H1 (cell line): ENCODE data around the gene SBF2. TPM values are rescaled to one million over a fixed set of nuclear protein-coding genes. Genes with fewer than 3 reads are reported as not detected.
A peak's percentile ranks its signal among the peaks of the same experiment; 100 is the strongest.

Experiments
- CTCF ChIA-PET: fragments of 300-600 bp; sonication (Branson Sonifier 250); formaldehyde crosslinking; loops from one replicate; lab custom pipeline; 2021; ENCODE audit not compliant: partially characterized antibody; lab: Charles Lee
- POLR2A ChIA-PET: fragments of 300-600 bp; sonication (Branson Sonifier 250); formaldehyde crosslinking; loops from one replicate; lab custom pipeline; 2021; ENCODE audit warnings: inconsistent platforms; ENCODE audit not compliant: partially characterized antibody; lab: Charles Lee
- DNase-seq, 2 experiments: peaks; one replicate each; pipeline versions ENCODE4 v3.0.0 to v3.0.0-alpha.2; 2010 to 2022; ENCODE audit warnings: low spot score in 2 of 2, low read depth in 1 of 2, mixed read lengths in 1 of 2
- FAIRE-seq: peaks from 2 replicates; lab custom pipeline; 2011; peaks lifted over from hg19 to GRCh38; lab: Jason Lieb, UNC
- H2AFZ ChIP-seq: 2 replicates; pipeline ENCODE4 v1.8.1; 2012; ENCODE audit warnings: low read length, inconsistent platforms
- H2AK5ac ChIP-seq: 2 replicates; pipeline ENCODE4 v1.6.1; 2013; ENCODE audit warnings: low read depth, low read length
- H2BK120ac ChIP-seq: replicated peaks from 2 replicates; pipeline ENCODE3; 2013; ENCODE audit warnings: low read depth, low read length, inconsistent platforms
- H2BK12ac ChIP-seq: 2 replicates; pipeline ENCODE4 v1.6.1; 2013; ENCODE audit warnings: low read depth, low read length
- H2BK15ac ChIP-seq: 2 replicates; pipeline ENCODE4 v1.6.1; 2013; ENCODE audit warnings: low read length
- H2BK20ac ChIP-seq: 2 replicates; pipeline ENCODE4 v1.6.1; 2013; ENCODE audit warnings: low read length
- H2BK5ac ChIP-seq: 2 replicates; pipeline ENCODE4 v1.6.1; 2013; ENCODE audit warnings: low read depth, low read length
- H3K14ac ChIP-seq: 2 replicates; pipeline ENCODE4 v1.6.1; 2013; ENCODE audit warnings: inconsistent platforms; ENCODE audit not compliant: insufficient read length
- H3K18ac ChIP-seq: 2 replicates; pipeline ENCODE4 v1.6.1; 2013; ENCODE audit warnings: low read length; ENCODE audit errors: extremely low read depth
- H3K23ac ChIP-seq: 2 replicates; pipeline ENCODE4 v1.6.1; 2013; ENCODE audit warnings: inconsistent platforms; ENCODE audit not compliant: insufficient read length
- H3K23me2 ChIP-seq: 2 replicates; pipeline ENCODE4 v1.6.1; 2013; ENCODE audit warnings: low read depth, low read length
- H3K27ac ChIP-seq: 2 replicates; pipeline ENCODE4 v1.6.1; 2011; ENCODE audit warnings: low read depth, low read length, inconsistent platforms
- H3K27me3 ChIP-seq, 4 experiments: replicated peaks in 1 of 4; 1 replicate in 1 of 4; 2 replicates in 3 of 4; pipeline versions ENCODE4 v1.6.1 to v1.8.1; 2011 to 2013; ENCODE audit warnings: low read length in 3 of 4, mild to moderate bottlenecking in 3 of 4, inconsistent platforms in 2 of 4, mixed read lengths in 2 of 4, moderate library complexity in 1 of 4; ENCODE audit not compliant: control insufficient read depth in 3 of 4, insufficient read depth in 3 of 4; ENCODE audit errors: extremely low read depth in 1 of 4
- H3K36me3 ChIP-seq, 4 experiments: 2 replicates each; pipeline versions ENCODE4 v1.6.1 to v1.8.1; 2011 to 2013; ENCODE audit warnings: mild to moderate bottlenecking in 4 of 4, low read length in 3 of 4, moderate library complexity in 2 of 4, control low read depth in 1 of 4, inconsistent platforms in 1 of 4; ENCODE audit not compliant: insufficient read depth in 4 of 4, control insufficient read depth in 2 of 4
- H3K4ac ChIP-seq: replicated peaks from 2 replicates; pipeline ENCODE3; 2013; ENCODE audit warnings: low read length, low read depth, mixed read lengths, inconsistent platforms; ENCODE audit not compliant: insufficient read length
- H3K4me1 ChIP-seq, 4 experiments: replicated peaks in 1 of 4; 1 replicate in 1 of 4; 2 replicates in 3 of 4; pipeline versions ENCODE4 v1.6.1 to v1.8.1; 2011 to 2013; ENCODE audit warnings: low read length in 3 of 4, inconsistent platforms in 2 of 4, mixed read lengths in 1 of 4; ENCODE audit not compliant: insufficient read depth in 4 of 4, control insufficient read depth in 3 of 4
- H3K4me2 ChIP-seq, 2 experiments: 2 replicates each; pipeline versions ENCODE4 v1.6.1 to v1.8.1; 2011 to 2013; ENCODE audit warnings: low read depth in 2 of 2, low read length in 2 of 2, control low read depth in 1 of 2, inconsistent platforms in 1 of 2, mild to moderate bottlenecking in 1 of 2; ENCODE audit not compliant: insufficient read depth in 1 of 2
- H3K4me3 ChIP-seq, 4 experiments: fragments of 200-600, 300-600 bp in 1 of 4; sonication (generic), shearing (Covaris generic), sonication (Bioruptor Twin) in 1 of 4; 2 replicates each; pipeline versions ENCODE4 v1.5.1 to v1.8.1; 2011 to 2016; ENCODE audit warnings: low read length in 4 of 4, low read depth in 3 of 4, control low read depth in 2 of 4, inconsistent platforms in 2 of 4, mild to moderate bottlenecking in 2 of 4, mixed read lengths in 1 of 4, moderate library complexity in 1 of 4; ENCODE audit not compliant: insufficient read depth in 2 of 4; ENCODE audit errors: extremely low read depth in 1 of 4
- H3K56ac ChIP-seq: replicated peaks from 2 replicates; pipeline ENCODE3; 2013; ENCODE audit warnings: low read depth, mild to moderate bottlenecking, mixed read lengths, low read length, inconsistent platforms; ENCODE audit not compliant: insufficient read length
- H3K79me1 ChIP-seq: 2 replicates; pipeline ENCODE4 v1.6.1; 2013; ENCODE audit warnings: low read depth, low read length, control low read depth
- H3K79me2 ChIP-seq, 2 experiments: 2 replicates each; pipeline versions ENCODE4 v1.6.1 to v1.8.1; 2012 to 2013; ENCODE audit warnings: low read length in 2 of 2, mild to moderate bottlenecking in 2 of 2, inconsistent platforms in 1 of 2; ENCODE audit not compliant: insufficient read depth in 2 of 2, control insufficient read depth in 1 of 2
- H3K9ac ChIP-seq, 4 experiments: replicated peaks in 1 of 4; 1 replicate in 1 of 4; 2 replicates in 3 of 4; pipeline versions ENCODE4 v1.6.1 to v1.8.1; 2011 to 2013; ENCODE audit warnings: low read depth in 3 of 4, low read length in 3 of 4, control low read depth in 2 of 4, mild to moderate bottlenecking in 2 of 4, moderate library complexity in 2 of 4, inconsistent platforms in 1 of 4; ENCODE audit errors: extremely low read depth in 1 of 4
- H3K9me3 ChIP-seq, 2 experiments: 2 replicates each; pipeline versions ENCODE4 v1.6.1 to v1.8.1; 2012 to 2013; ENCODE audit warnings: mild to moderate bottlenecking in 2 of 2, moderate library complexity in 2 of 2, control low read depth in 1 of 2, inconsistent platforms in 1 of 2, low read depth in 1 of 2, low read length in 1 of 2, mixed read lengths in 1 of 2; ENCODE audit not compliant: insufficient read depth in 2 of 2
- H4K20me1 ChIP-seq, 2 experiments: replicated peaks in 1 of 2; 2 replicates each; pipeline versions ENCODE3 to v1.8.1; 2011 to 2013; ENCODE audit warnings: inconsistent platforms in 2 of 2, low read length in 2 of 2, mild to moderate bottlenecking in 1 of 2; ENCODE audit not compliant: insufficient read depth in 2 of 2, control insufficient read depth in 1 of 2
- H4K5ac ChIP-seq: 2 replicates; pipeline ENCODE4 v1.6.1; 2013; ENCODE audit warnings: low read length, low read depth, mixed read lengths, inconsistent platforms; ENCODE audit not compliant: insufficient read length
- H4K8ac ChIP-seq: 2 replicates; pipeline ENCODE4 v1.8.0; 2013; ENCODE audit warnings: mild to moderate bottlenecking, moderate library complexity, low read length, inconsistent platforms; ENCODE audit not compliant: insufficient read depth; ENCODE audit errors: extremely low read depth
- H4K91ac ChIP-seq: replicated peaks from 2 replicates; pipeline ENCODE3; 2013; ENCODE audit warnings: low read length, mixed read lengths, inconsistent platforms; ENCODE audit not compliant: insufficient read length
- CBX5 ChIP-seq: fragments of 300-800, 300-1000 bp; sonication (generic); IDR thresholded peaks from 2 replicates; pipeline ENCODE4 v1.7.1; 2016; ENCODE audit warnings: antibody characterized with exemption, low read length, low read depth
- CREB1 ChIP-seq: IDR thresholded peaks from 2 replicates; pipeline ENCODE4 v1.6.1; 2012; ENCODE audit warnings: inconsistent platforms
- JUND ChIP-seq: IDR thresholded peaks from 2 replicates; pipeline ENCODE4 v1.6.1; 2011; ENCODE audit warnings: mild to moderate bottlenecking, improper control_type of control experiment, low read length
- PHF8 ChIP-seq: fragments of 200-600 bp; sonication (generic); conservative IDR thresholded peaks from 2 replicates; pipeline ENCODE4 v1.7.1; 2012; ENCODE audit warnings: low read depth, mild to moderate bottlenecking, inconsistent platforms, low read length, moderate library complexity
- POLR2A ChIP-seq, 2 experiments: IDR thresholded peaks; 1 replicate in 1 of 2; 2 replicates in 1 of 2; pipeline ENCODE4 v1.6.1; 2011; ENCODE audit warnings: low read depth in 2 of 2, low read length in 2 of 2, mild to moderate bottlenecking in 2 of 2; ENCODE audit errors: control extremely low read depth in 1 of 2
- POLR2AphosphoS5 ChIP-seq: IDR thresholded peaks from 2 replicates; pipeline ENCODE4 v1.6.1; 2011; ENCODE audit warnings: low read depth, low read length
- RBBP5 ChIP-seq: IDR thresholded peaks from 2 replicates; pipeline ENCODE4 v1.7.1; 2012; ENCODE audit warnings: low read depth, mild to moderate bottlenecking, inconsistent platforms, low read length, moderate library complexity, borderline replicate concordance
- TAF1 ChIP-seq: IDR thresholded peaks from 2 replicates; pipeline ENCODE4 v1.6.1; 2011; ENCODE audit warnings: mild to moderate bottlenecking, low read depth, low read length
- TCF12 ChIP-seq: IDR thresholded peaks from 2 replicates; pipeline ENCODE4 v1.6.1; 2011; ENCODE audit warnings: low read depth, mild to moderate bottlenecking, low read length
- WGBS, 2 experiments: shearing (Covaris generic) in 1 of 2; methylation state at CpG; one replicate each; pipeline versions ENCODE4 v1.1.6 to v1.1.7; 2013 to 2015; ENCODE audit warnings: low lambda C conversion rate in 2 of 2, mixed read lengths in 2 of 2, inconsistent platforms in 1 of 2, low coverage in 1 of 2, missing lambda C conversion rate in 1 of 2; ENCODE audit not compliant: insufficient replicate concordance in 2 of 2, insufficient coverage in 1 of 2, insufficient read length in 1 of 2; ENCODE audit errors: extremely low coverage in 1 of 2, missing lambda C conversion rate in 1 of 2; 5-methylcytosine and 5-hydroxymethylcytosine counted together
- polyA plus RNA-seq, 7 experiments: library from polyadenylated mRNA; depleted of rRNA in 3 of 7; stranded (reverse) in 5 of 7; unstranded in 2 of 7; fragments of >200 nt in 5 of 7; fragments of 200-250 nt in 2 of 7; gene quantifications; 1 replicate in 5 of 7; 2 replicates in 1 of 7; 4 replicates in 1 of 7; pipeline versions ENCODE4 v1.2.1 to v1.2.3, GENCODE V29; 2011 to 2013; ENCODE audit warnings: missing spikeins in 2 of 7, mixed read lengths in 2 of 7
- total RNA-seq: library from RNA; stranded (reverse); fragmentation: NEBNext Ultra II Directional; extraction: Animal tissue kit (Norgen Biotek cat#: 25700); gene quantifications from 2 replicates; pipeline ENCODE4 v1.2.1, GENCODE V29; 2021
- TF ChIP-seq, protein P1 (sequence below): IDR thresholded peaks from 2 replicates; pipeline ENCODE4 v1.6.1; 2012; ENCODE audit warnings: inconsistent platforms
- TF ChIP-seq, protein P2 (sequence below): IDR thresholded peaks from 2 replicates; pipeline ENCODE4 v1.6.1; 2011; ENCODE audit warnings: low read depth, mild to moderate bottlenecking, low read length; ENCODE audit not compliant: insufficient read depth

SBF2 gene
- total and polyA plus RNA-seq, 2 of the 8 experiments (the other 6 are each of a cell fraction or from before 2014, with no cell fraction given) = 36.7 to 50.5 TPM

GRCh38 chr11:10044618-10045017 is 249.4 kb downstream of the SBF2 start:
- no peak overlapping the region for H3K4me2 ChIP-seq
- 84% methylated on average over 5 of the region's 5 CpGs; no CpG with 5 or more reads in 1 of the 2 experiments for WGBS, 2 experiments
- TF ChIP-seq, protein P1, sequence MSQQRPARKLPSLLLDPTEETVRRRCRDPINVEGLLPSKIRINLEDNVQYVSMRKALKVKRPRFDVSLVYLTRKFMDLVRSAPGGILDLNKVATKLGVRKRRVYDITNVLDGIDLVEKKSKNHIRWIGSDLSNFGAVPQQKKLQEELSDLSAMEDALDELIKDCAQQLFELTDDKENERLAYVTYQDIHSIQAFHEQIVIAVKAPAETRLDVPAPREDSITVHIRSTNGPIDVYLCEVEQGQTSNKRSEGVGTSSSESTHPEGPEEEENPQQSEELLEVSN = no peak
- TF ChIP-seq PHF8 (no peak), POLR2AphosphoS5 (peak; percentile 49; the same call in 1 of the 2 replicates), CREB1 (no peak), TCF12 (no peak), CBX5 (no peak), JUND (no peak), TAF1 (peak; percentile 66), RBBP5 (no peak), POLR2A (IDR thresholded peaks at IDR 0.05; ENCODE audit: control extremely low read depth in 1 of 2, low read depth in 2 of 2, low read length in 2 of 2) (peak in 1 of 2 experiments; percentile 48; a peak in 1 of 3 replicates)
- TF ChIP-seq, protein P2, sequence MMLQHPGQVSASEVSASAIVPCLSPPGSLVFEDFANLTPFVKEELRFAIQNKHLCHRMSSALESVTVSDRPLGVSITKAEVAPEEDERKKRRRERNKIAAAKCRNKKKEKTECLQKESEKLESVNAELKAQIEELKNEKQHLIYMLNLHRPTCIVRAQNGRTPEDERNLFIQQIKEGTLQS = no peak

More at GRCh38 chr11:10044618-10045017, 249.4 kb downstream of the SBF2 start:
- CTCF ChIA-PET = no interaction called here
- peak overlapping the region; percentile 89 for H3K27ac ChIP-seq
- peaks cover 0 to 7% (median 3%) of the 10 kb centered on the region in 4 experiments; a peak in 4 of 7 replicates for H3K4me1 ChIP-seq
- H3K18ac ChIP-seq = peak overlapping the region; percentile 73; the same call in 1 of the 2 replicates
- FAIRE-seq = peak; percentile 73
- H4K8ac ChIP-seq = no peak overlapping the region; the same call in 1 of the 2 replicates
- no peak overlapping the region for H3K14ac ChIP-seq
- peak overlapping the region; percentile 21; the same call in 1 of the 2 replicates for H2BK12ac ChIP-seq
- no peak overlapping the region for H3K56ac ChIP-seq
- no peak overlapping the region for H4K5ac ChIP-seq
- no peaks in the 10 kb centered on the region for H3K36me3 ChIP-seq
- 0 out of 4 replicates have a peak, but pooled peaks cover 0 to 4% of the 10 kb centered on the region in 2 experiments for H3K79me2 ChIP-seq
- peak overlapping the region in 2 of 4 experiments; percentile 35 to 38; a peak in 3 of 7 replicates for H3K9ac ChIP-seq
- H2AFZ ChIP-seq = 0 out of 2 replicates have a peak overlapping the region, but pooled peaks have one; percentile 2
- POLR2A ChIA-PET = no interaction called here
- H3K4me3 ChIP-seq = peak overlapping the region in 1 of 4 experiments; percentile 42; a peak in 3 of 8 replicates
- peak overlapping the region; percentile 83; the same call in 1 of the 2 replicates for H2AK5ac ChIP-seq
- H3K4ac ChIP-seq = no peak overlapping the region
- no peak overlapping the region for H3K23ac ChIP-seq
- no peaks in the 10 kb centered on the region for H3K27me3 ChIP-seq
- no peak for DNase-seq
- no peaks in the 10 kb centered on the region for H3K23me2 ChIP-seq
- peak overlapping the region; percentile 12 for H4K91ac ChIP-seq
- peak overlapping the region; percentile 96 for H2BK5ac ChIP-seq
- no peaks in the 10 kb centered on the region for H4K20me1 ChIP-seq
- H2BK20ac ChIP-seq = peak overlapping the region; percentile 16
- no peaks in the 10 kb centered on the region for H3K9me3 ChIP-seq
- peak overlapping the region; percentile 18 for H2BK120ac ChIP-seq
- no peaks in the 10 kb centered on the region for H3K79me1 ChIP-seq
- H2BK15ac ChIP-seq = peak overlapping the region; percentile 19; the same call in 1 of the 2 replicates
